HepG2 (cell line): ENCODE measurements around the gene AKAIN1. TPM values are rescaled to one million over a fixed set of nuclear protein-coding genes. Genes with fewer than 3 reads are reported as not detected.

ENCODE experiments used
- BCLAF1 ChIP-seq: fragments of 450-650 bp; IDR thresholded peaks from 2 replicates; pipeline ENCODE4 v1.6.1; 2017; ENCODE audit warnings: mild to moderate bottlenecking
- ELF3 ChIP-seq: IDR thresholded peaks from 2 replicates; pipeline ENCODE4 v1.6.1; 2016; ENCODE audit warnings: missing genetic modification reagents, missing compliant biosample characterization
- MEIS1 ChIP-seq: sonication (generic); formaldehyde crosslinking; IDR thresholded peaks from 2 replicates; pipeline ENCODE4 v1.9.0; 2021; ENCODE audit warnings: mild to moderate bottlenecking, missing genetic modification reagents, moderate library complexity, borderline replicate concordance
- MTF1 ChIP-seq: sonication (generic); formaldehyde crosslinking; IDR thresholded peaks from 2 replicates; pipeline ENCODE4 v1.5.0; 2020; ENCODE audit warnings: missing genetic modification reagents
- NAIF1 ChIP-seq: sonication (generic); formaldehyde crosslinking; IDR thresholded peaks from 2 replicates; pipeline ENCODE4 v1.5.0; 2020; ENCODE audit warnings: mild to moderate bottlenecking, missing genetic modification reagents, borderline replicate concordance
- NR2F1 ChIP-seq, 2 experiments: fragments of 450-650 bp in 1 of 2; formaldehyde crosslinking in 1 of 2; IDR thresholded peaks; 2 replicates each; pipeline versions ENCODE4 v1.5.0 to v1.6.1; 2016 to 2020; ENCODE audit warnings: mild to moderate bottlenecking in 1 of 2, missing compliant biosample characterization in 1 of 2, missing genetic modification reagents in 1 of 2, moderate library complexity in 1 of 2
- NRL ChIP-seq: sonication (generic); formaldehyde crosslinking; IDR thresholded peaks from 2 replicates; pipeline ENCODE4 v1.5.0; 2020; ENCODE audit warnings: missing genetic modification reagents, mild to moderate bottlenecking, moderate library complexity, borderline replicate concordance
- THAP9 ChIP-seq: sonication (generic); formaldehyde crosslinking; IDR thresholded peaks from 2 replicates; pipeline ENCODE4; 2020; ENCODE audit warnings: missing genetic modification reagents, mild to moderate bottlenecking, borderline replicate concordance
- TOE1 ChIP-seq: sonication (generic); formaldehyde crosslinking; IDR thresholded peaks from 2 replicates; pipeline ENCODE4 v1.4.0; 2020; ENCODE audit warnings: mild to moderate bottlenecking, missing genetic modification reagents
- ZEB1 ChIP-seq: IDR thresholded peaks from 2 replicates; pipeline ENCODE4 v1.6.1; 2012; ENCODE audit warnings: mild to moderate bottlenecking, low read depth, inconsistent platforms; ENCODE audit not compliant: insufficient replicate concordance
- ZNF441 ChIP-seq: sonication (generic); formaldehyde crosslinking; IDR thresholded peaks from 2 replicates; pipeline ENCODE4 v1.7.0; 2021; ENCODE audit warnings: missing genetic modification reagents, borderline replicate concordance
- ZNF720 ChIP-seq: sonication (generic); formaldehyde crosslinking; IDR thresholded peaks from 2 replicates; pipeline ENCODE4 v1.4.0; 2020; ENCODE audit warnings: missing genetic modification reagents
- polyA plus RNA-seq, 8 experiments: library from polyadenylated mRNA; depleted of rRNA in 3 of 8; stranded (reverse) in 7 of 8; unstranded in 1 of 8; fragments of >200 nt; fragmentation: Illumina TruSeq in 4 of 8; extraction: Trizol in 4 of 8; gene quantifications; 2 replicates each; pipeline versions ENCODE4 v1.2.1 to v1.2.3, GENCODE V29; 2011 to 2016; ENCODE audit warnings: low read depth in 4 of 8, missing spikeins in 1 of 8, mixed read lengths in 1 of 8; ENCODE audit not compliant: insufficient read depth in 1 of 8
- total RNA-seq, 5 experiments: library from RNA; depleted of rRNA; stranded (reverse); fragments of >200 nt; fragmentation: Illumina TruSeq; extraction: Trizol; gene quantifications; 2 replicates each; pipeline ENCODE4 v1.2.3, GENCODE V29; 2016; ENCODE audit warnings: low read depth in 1 of 5
- TF ChIP-seq, protein P1 (sequence below): sonication (generic); formaldehyde crosslinking; IDR thresholded peaks from 2 replicates; pipeline ENCODE4 v1.4.0; 2020; ENCODE audit warnings: missing genetic modification reagents, mild to moderate bottlenecking, borderline replicate concordance
- TF ChIP-seq, protein P2 (sequence below): sonication (generic); formaldehyde crosslinking; IDR thresholded peaks from 2 replicates; pipeline ENCODE4 v1.4.0; 2020; ENCODE audit warnings: missing genetic modification reagents, low read depth, mild to moderate bottlenecking, borderline replicate concordance
- TF ChIP-seq, protein P3 (sequence below): sonication (generic); formaldehyde crosslinking; IDR thresholded peaks from 2 replicates; pipeline ENCODE4 v1.4.0; 2020; ENCODE audit warnings: missing genetic modification reagents, mild to moderate bottlenecking, borderline replicate concordance
- TF ChIP-seq, protein P4 (sequence below): sonication (generic); formaldehyde crosslinking; IDR thresholded peaks from 2 replicates; pipeline ENCODE4 v1.4.0; 2020; ENCODE audit warnings: mild to moderate bottlenecking, missing genetic modification reagents

The AKAIN1 gene
- total and polyA plus RNA-seq, 2 of the 13 experiments (the other 11 are each of a cell fraction or from before 2014, with no cell fraction given): not detected

- TF ChIP-seq, protein P1, sequence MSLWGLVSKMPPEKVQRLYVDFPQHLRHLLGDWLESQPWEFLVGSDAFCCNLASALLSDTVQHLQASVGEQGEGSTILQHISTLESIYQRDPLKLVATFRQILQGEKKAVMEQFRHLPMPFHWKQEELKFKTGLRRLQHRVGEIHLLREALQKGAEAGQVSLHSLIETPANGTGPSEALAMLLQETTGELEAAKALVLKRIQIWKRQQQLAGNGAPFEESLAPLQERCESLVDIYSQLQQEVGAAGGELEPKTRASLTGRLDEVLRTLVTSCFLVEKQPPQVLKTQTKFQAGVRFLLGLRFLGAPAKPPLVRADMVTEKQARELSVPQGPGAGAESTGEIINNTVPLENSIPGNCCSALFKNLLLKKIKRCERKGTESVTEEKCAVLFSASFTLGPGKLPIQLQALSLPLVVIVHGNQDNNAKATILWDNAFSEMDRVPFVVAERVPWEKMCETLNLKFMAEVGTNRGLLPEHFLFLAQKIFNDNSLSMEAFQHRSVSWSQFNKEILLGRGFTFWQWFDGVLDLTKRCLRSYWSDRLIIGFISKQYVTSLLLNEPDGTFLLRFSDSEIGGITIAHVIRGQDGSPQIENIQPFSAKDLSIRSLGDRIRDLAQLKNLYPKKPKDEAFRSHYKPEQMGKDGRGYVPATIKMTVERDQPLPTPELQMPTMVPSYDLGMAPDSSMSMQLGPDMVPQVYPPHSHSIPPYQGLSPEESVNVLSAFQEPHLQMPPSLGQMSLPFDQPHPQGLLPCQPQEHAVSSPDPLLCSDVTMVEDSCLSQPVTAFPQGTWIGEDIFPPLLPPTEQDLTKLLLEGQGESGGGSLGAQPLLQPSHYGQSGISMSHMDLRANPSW (CRISPR knock-in tag): no peak
- TF ChIP-seq BCLAF1 (no peak), TOE1 (CRISPR knock-in tag) (no peak), MTF1 (CRISPR knock-in tag) (no peak), ZNF720 (CRISPR knock-in tag) (no peak), MEIS1 (CRISPR knock-in tag) (no peak), NR2F1 (CRISPR knock-in tag; IDR thresholded peaks at IDR 0.05) (no peak), ZNF441 (no peak), NAIF1 (0 out of 2 replicates have a peak, but pooled peaks have one; percentile 31), NRL (CRISPR knock-in tag) (no peak; the same call in 1 of the 2 replicates), THAP9 (CRISPR knock-in tag) (no peak), ELF3 (no peak), ZEB1 (peak; percentile 12)
- TF ChIP-seq, protein P2, sequence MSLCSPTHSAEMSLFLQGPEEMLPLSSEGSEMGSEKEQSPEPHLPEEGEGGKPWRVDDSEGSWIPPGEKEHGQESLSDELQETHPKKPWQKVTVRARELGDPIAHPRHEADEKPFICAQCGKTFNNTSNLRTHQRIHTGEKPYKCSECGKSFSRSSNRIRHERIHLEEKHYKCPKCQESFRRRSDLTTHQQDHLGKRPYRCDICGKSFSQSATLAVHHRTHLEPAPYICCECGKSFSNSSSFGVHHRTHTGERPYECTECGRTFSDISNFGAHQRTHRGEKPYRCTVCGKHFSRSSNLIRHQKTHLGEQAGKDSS: no peak
- TF ChIP-seq, protein P3, sequence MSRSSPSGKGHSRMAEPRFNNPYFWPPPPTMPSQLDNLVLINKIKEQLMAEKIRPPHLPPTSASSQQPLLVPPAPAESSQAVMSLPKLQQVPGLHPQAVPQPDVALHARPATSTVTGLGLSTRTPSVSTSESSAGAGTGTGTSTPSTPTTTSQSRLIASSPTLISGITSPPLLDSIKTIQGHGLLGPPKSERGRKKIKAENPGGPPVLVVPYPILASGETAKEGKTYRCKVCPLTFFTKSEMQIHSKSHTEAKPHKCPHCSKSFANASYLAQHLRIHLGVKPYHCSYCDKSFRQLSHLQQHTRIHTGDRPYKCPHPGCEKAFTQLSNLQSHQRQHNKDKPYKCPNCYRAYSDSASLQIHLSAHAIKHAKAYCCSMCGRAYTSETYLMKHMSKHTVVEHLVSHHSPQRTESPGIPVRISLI (CRISPR knock-in tag): no peak
- TF ChIP-seq, protein P4, sequence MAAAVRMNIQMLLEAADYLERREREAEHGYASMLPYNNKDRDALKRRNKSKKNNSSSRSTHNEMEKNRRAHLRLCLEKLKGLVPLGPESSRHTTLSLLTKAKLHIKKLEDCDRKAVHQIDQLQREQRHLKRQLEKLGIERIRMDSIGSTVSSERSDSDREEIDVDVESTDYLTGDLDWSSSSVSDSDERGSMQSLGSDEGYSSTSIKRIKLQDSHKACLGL (CRISPR knock-in tag): peak; percentile 18; the same call in 1 of the 2 replicates
Observed at GRCh38 chr18:5237083-5237722, 40.1 kb upstream of the AKAIN1 start (continued).
